GM23248 (cell line): ENCODE measurements around the gene IDH3G.

Experiments
- EZH2 ChIP-seq: fragments of 200-600 bp; sonication (generic); IDR thresholded peaks from 2 replicates; pipeline ENCODE4 v1.6.1; 2018; ENCODE audit warnings: antibody characterized with exemption, mild to moderate bottlenecking; ENCODE audit not compliant: insufficient read depth, poor library complexity, severe bottlenecking
- EZH2phosphoT487 ChIP-seq: fragments of 200-600 bp; sonication (generic); IDR thresholded peaks from 2 replicates; pipeline ENCODE4 v1.6.1; 2018; ENCODE audit warnings: antibody characterized with exemption, moderate library complexity, mild to moderate bottlenecking, low read depth; ENCODE audit not compliant: insufficient read depth

DNA sequence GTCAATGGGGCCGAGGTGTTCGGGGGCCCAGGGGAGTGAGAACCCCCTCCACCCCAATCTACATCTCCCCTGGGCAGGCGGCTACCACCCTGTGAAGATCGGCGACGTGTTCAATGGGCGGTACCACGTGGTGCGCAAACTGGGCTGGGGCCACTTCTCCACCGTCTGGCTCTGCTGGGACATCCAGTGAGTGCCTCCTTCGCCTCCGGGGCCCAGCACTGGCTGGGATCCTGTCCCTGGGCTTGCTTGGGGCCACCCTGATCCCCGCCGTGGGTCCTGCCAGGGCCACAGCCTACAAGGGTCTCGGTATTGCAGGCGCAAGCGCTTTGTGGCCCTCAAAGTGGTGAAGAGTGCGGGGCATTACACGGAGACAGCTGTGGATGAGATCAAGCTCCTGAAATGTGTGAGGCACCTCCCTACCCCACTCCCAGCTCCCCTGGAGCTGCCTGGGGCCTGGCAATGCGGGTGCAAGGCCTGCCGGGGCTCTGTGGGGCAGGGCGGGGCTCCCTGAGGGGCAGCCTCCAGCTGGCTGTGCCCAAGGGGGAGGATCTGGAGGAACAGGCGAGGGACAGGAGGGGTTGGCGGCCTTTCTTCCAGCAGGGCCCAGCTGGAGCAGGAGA, 12.6 kb downstream of the IDH3G start:
- TF ChIP-seq EZH2phosphoT487 (no peak), EZH2 (no peak)
